Tibial nerve (tissue), 4 donors: ENCODE results near the gene AK2.

Source experiments
- CTCF ChIP-seq, 5 experiments: fragments of 200-600 bp in 3 of 5; fragments of 450-650 bp in 2 of 5; sonication (generic) in 3 of 5; IDR thresholded peaks; one replicate each; pipeline ENCODE4 v1.5.1; 2016 to 2019; ENCODE audit warnings: antibody characterized with exemption in 5 of 5, mild to moderate bottlenecking in 3 of 5, moderate library complexity in 2 of 5
- EP300 ChIP-seq, 2 donors: sonication (generic); formaldehyde crosslinking; IDR thresholded peaks; one replicate each; pipeline ENCODE4 v1.6.1; 2017; ENCODE audit warnings: antibody characterized with exemption in 2 of 2, mild to moderate bottlenecking in 1 of 2
- POLR2A ChIP-seq, 2 donors: fragments of 450-650 bp; IDR thresholded peaks; one replicate each; pipeline ENCODE4 v1.6.1; 2017; ENCODE audit warnings: antibody characterized with exemption in 2 of 2, mild to moderate bottlenecking in 2 of 2, moderate library complexity in 2 of 2

GRCh38 chr1:33041026-33041425, 4.3 kb upstream of the AK2 start:
- TF ChIP-seq CTCF (IDR thresholded peaks at IDR 0.05), result no peak
- TF ChIP-seq POLR2A (IDR thresholded peaks at IDR 0.05), result no peak
- TF ChIP-seq EP300 (IDR thresholded peaks at IDR 0.05), result no peak
